GM19099 (cell line): ENCODE results near the gene TNFRSF17.

ENCODE experiments used
- POLR2A ChIP-seq: IDR thresholded peaks from 3 replicates; pipeline ENCODE4 v1.6.1; 2011; ENCODE audit warnings: low read depth; ENCODE audit not compliant: insufficient read length; ENCODE audit errors: extremely low read depth

TNFRSF17 gene

DNA sequence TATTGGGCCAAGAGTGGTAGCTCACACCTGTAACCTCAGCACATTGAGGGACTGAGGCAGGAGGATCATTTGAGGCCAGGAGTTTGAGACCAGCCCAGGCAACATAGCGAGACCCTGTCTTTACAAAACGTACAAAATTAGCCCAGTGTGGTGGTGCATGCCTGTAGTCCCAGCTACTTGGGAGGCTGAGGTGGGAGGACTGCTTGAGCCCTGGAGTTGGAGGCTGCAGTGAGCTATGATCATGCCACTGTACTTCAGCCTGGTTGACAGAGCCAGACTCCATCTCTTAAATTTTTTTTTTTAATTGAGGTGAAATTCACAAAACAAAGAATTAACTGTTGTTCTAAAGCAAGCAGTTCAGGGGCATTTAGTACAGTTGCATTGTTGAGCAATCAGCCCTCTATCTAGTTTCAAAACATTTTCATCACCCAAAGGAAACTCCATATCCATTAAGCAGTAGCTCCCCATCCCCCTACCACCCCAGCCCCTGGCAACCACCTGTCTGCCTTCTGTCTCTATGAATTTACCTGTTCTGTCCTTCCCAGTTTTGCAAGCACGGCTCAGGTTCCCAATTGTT lies 27.1 kb downstream of the TNFRSF17 start:
- no peak for TF ChIP-seq POLR2A

DNA sequence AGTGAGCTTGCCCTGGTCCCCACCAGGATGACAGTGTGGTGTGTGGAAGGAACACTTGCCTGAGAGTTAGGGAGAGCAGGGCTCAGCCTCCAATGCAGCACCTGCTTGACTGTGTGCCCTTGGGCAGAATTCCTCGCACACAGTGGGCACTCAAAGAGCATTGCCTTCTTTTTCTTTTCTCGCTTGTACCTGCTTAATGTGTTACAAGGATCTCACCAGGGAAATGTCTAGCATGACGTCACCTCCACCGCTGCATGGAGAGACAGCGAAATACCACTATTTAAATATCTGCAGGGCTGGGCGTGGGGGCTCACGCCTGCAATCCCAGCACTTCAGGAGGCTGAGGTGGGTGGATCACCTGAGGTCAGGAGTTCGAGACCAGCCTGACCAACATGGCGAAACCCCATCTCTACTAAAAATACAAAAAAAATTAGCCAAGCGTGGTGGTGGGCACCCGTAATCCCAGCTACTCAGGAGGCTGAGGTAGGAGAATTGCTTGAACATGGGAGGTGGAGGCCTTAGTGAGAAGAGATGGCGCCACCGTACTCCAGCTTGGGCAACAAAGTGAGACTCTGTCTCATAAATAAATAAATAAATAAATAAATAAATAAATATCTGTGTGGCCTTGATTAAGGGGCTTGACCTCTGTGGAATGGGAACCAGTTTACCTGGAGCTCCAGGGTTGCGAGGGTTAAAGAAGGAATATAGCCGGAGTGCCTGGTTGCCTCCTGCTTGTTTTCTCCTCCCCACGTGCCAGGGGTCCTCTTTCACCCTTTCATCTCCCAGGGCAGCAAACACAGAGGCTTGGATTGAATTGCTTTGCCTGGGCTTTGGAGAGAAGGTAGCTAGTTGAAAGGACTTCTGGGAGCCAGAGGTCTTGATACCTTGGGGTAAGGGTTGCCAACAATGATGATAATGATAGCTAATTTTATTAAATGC lies 27.8 kb downstream of the TNFRSF17 start:
- no peak for TF ChIP-seq POLR2A

DNA sequence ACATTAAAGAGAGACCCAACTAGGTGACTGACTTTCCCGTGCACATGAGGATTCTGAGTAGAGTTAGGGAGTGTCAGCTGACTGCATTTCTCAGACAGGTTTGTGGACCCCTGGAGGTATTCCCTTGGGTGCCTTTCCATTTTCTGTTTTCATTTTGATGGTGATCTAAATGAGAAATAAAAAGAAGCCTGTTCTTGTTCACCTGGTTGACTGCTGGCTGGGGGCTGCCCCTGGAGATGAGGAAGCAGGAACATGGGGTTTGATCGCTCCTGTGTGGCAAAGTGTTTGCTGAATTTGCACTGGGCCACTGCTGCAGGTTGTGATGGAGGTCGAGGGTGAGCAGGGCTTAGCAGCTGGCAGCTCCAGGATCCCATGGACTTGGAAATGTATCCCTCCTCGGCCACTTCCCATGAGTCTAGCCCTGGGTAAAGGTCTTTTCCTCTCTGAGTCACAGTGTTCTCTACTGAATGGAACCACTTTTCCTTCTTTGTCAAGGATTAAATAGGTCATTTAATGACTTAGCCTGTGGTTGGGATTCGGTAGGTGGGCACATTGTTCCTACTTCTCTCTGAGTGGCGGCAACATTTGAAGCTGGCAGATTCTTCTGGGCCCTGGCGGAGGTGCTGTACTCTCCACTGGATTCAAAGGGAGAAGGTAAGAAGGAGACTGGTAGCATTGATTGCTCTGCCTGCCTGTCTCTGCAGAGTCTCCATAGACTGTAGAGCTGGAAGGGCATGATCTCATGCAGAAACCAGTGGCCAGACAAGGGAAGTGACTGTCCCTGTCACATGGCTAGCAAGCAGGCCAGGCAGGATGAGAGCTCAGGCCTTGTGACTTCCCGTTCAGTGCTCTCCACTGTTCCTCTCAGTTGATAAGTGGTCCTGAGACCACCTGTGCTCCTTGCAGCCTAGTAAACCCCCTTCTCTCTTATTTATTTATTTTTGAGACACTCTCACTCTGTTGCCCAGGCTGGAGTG lies 29.4 kb downstream of the TNFRSF17 start:
- no peak for TF ChIP-seq POLR2A

DNA sequence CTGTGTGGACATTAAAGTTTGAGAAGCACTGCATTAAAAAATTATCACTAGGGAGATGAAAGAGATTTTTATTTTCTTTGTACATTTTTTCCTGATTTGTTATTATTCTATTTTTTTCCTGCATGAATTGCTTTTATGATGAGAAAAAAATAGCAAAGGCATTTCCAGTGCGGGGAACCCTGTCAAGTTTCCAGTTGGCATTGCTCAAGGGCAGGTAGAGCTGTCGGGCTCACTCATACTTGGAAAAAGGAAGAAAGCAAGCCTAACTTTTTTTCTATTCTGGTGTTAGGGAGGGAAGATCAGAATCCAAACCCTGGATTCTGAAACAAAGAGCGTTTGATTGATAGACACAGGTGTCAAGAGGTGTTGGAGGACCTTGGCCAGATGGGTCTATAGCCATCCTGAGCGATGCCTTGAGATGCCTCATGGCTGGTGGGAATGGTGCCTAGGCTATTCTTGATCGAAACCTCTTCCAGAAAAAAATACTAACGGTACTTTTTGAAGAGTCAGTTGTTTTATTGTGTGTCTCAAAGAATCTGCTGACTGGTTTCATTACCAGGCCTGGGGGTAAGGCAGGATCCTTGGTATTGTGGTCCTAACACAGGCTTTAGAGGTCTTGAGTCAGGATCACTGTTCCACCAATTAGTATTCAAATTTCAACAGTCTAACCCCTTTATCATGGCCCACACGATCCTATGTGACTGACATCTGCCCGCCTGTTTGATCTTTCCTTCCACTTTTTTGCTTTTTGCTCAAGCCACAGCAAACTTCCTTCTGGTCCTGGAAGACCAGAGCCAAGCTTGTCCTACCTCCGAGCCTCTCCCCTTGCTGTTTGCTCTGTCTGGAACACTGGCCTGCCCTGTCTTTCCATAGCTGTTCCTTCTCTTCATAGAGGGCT lies 31.7 kb downstream of the TNFRSF17 start:
- TF ChIP-seq POLR2A, result no peak

DNA sequence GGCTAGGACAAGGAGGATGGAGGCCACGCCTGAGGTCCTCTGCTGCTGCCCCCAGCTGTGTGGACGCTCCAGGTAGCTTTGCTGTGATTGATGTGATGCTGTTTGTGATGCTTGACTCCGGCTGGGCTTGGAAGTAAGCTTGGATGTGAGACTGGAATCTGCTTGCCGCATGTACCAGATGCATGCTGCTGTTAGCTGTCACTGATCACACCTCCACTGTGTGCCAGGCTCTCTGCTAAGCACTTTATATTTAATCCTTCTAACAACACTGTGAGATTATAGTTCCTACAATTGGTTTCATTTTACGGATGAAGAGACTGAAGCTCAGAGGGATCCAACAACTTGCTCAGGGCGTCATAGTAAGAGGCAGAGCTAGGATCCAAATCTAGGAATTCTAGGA lies 35.0 kb downstream of the TNFRSF17 start:
- no peak for TF ChIP-seq POLR2A

DNA sequence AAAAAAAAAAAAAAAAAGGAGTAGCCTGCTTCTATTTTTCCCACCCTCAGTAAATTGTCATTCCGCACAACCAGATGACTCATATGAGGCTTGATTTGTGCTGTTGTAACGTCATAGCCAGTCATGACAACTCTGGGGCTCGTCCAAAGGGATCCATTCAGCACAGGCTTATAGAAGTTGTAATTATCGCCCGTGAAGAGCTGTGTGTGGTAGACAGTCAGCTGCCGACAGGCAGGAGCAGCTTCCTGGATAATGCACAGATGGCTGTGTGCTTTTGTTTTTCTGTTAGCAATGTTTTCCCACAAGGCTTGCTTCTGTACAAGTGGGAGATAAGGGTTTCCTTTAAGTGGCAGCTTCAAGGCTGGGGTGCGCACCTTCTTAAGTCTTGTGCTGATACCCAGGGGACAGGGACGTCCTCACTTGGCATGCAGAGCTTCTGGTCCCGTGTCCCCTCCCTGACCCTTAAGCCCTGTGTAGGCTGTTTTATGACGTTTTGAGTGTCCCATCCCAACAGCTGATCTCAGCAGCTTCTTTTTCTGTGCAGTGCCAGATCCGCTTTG lies 37.5 kb downstream of the TNFRSF17 start:
- no peak for TF ChIP-seq POLR2A

DNA sequence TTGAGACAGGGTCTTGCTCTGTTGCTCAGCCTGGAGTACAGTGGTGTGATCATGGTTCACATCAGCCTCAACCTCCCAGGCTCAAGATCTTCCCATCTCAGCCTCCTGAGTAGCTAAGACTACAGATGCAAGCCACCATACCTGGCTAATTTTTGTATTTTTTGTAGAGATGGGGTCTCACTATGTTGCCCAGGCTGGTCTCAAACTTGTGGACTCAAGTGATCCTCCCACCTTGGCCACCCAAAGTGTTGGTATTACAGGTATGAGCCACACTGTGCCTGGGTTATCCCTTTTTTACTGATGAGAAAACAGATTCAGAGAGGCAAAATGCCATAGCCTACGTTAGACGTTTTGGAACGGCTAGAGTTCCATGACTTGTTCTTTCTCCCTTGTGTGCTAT lies 41.6 kb downstream of the TNFRSF17 start:
- no peak for TF ChIP-seq POLR2A

DNA sequence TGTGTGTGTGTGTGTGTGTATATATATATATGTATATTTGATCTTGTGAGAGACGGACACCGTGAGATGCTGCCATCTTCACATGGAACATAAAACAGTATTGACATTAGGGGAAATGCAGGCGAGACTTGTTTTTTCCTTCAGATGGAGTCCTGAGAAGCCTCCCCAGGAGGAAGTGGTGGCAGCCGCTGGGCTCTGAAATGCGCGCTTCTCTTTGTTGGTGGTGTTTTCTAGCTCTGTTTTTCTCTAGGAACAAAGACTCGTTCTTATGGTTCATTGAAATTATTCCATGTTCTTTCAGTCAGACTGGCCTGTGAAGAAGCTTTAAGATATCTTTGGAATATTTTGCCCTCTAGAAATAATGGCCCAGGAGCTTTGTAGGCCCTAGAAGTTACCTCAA lies 44.5 kb downstream of the TNFRSF17 start:
- no peak for TF ChIP-seq POLR2A

DNA sequence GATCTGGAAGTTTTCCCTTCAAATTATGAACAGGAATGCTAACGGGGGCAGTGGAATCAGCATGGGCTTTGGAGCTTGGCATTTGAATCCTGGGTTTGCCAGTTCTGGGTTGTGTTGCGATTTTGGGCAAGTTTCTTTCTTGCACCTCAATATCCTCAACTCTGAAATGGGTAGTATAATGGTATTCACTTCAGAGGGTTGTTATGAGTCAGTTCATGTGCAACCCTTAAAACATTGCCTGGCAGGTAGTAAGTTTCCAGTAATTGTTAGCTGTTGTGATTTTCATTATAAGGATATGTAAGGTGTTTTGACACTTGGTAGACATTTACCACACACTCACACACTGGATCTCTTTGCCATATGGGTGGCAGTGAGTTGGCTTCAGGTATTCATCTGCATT lies 44.9 kb downstream of the TNFRSF17 start:
- TF ChIP-seq POLR2A, result no peak

DNA sequence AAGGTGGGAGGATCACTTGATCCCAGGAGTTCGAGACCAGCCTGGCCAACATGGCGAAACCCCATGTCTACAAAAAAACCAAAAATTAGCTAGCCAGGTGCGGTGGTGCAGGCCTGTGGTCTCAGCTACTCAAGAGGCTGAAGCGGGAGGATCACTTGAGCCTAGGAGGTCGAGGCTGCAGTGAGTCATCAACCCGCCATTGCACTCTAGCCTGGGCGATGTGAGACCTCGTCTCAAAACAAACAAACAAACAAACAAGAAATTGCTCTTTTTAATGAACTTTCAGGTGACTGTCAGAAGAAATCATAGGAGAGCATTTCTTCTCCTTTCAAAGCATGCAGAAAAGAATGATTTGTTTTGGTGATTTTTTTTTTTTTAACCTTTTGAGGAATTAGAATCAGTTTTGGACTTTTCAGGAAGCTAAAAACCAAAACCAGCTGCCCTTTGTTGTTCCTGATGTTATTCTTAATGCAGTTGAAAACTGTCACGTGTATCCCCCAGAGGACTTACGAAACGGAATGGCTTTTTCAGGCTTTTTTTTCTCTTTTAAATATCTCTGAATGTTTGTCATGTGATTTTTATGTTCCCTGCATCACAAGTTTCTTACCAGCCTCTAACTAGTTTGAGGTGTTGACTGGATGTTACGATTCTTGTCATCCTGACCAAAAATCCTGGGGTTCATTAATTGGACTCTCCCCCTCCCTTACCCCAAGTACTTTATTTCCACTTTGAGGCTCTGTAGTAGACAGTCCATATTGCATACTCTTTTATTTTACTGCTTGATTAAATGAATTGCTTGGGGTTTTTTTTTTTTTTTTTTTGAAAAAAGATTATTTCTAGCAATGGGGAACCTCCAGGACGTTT lies 45.6 kb downstream of the TNFRSF17 start:
- no peak for TF ChIP-seq POLR2A

DNA sequence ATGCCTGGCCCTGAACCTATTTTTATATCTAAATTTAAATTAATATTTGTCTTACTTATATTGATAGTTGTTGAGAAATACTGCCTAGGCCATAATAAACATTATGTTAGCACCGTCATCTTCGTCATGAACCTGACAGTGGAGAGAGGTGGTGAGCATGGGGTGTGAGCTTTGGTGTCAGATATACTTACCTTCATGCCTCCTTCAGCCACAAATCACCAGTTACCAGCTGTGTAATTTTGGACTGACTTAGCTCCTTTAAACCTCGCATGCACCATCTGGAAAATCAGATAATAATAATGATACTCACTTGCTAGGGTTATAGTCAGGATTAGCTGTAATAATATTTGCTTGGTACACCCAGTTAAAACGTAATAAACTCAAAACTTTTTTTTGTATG lies 46.6 kb downstream of the TNFRSF17 start:
- no peak for TF ChIP-seq POLR2A

DNA sequence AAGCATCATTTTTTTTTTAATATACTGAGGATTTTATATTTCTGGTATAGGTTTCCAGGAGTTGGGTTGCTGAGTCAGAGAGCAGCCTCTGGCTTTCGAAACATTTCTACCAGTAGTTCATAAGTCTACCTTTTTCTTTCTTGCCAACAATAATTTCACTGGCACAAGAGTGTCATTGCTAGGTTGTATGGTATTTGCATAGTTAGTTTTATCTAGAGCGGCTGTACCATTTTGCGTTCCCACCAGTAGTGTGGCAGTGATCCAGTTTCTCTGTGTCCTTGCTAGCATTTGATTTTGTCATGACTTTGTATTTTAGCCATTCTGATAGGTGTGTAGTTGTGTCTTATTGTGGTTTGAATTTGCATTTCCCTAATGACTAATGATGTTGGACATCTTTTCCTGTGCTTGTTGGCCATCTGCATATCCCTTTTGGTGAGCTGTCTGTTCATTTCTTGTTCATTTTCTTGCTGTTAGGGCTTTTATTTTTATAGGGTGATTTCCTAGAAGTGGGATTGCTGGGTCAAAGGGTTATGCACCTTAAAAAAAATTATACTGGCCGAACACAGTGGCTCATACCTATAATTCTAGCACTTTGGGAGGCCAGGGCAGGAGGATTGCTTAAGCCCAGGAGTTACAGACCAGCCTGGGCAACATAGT lies 51.4 kb downstream of the TNFRSF17 start:
- TF ChIP-seq POLR2A, result no peak
